H1 (cell line): Measurements from ENCODE around the gene TCEANC2. TPM values are rescaled to one million over a fixed set of nuclear protein-coding genes. Genes with fewer than 3 reads are reported as not detected.

Source experiments
- CTCF ChIA-PET: fragments of 300-600 bp; sonication (Branson Sonifier 250); formaldehyde crosslinking; loops from one replicate; lab custom pipeline; 2021; ENCODE audit not compliant: partially characterized antibody; lab: Charles Lee
- POLR2A ChIA-PET: fragments of 300-600 bp; sonication (Branson Sonifier 250); formaldehyde crosslinking; loops from one replicate; lab custom pipeline; 2021; ENCODE audit warnings: inconsistent platforms; ENCODE audit not compliant: partially characterized antibody; lab: Charles Lee
- DNase-seq, 2 experiments: peaks; one replicate each; pipeline versions ENCODE4 v3.0.0 to v3.0.0-alpha.2; 2010 to 2022; ENCODE audit warnings: low spot score in 2 of 2, low read depth in 1 of 2, mixed read lengths in 1 of 2
- FAIRE-seq: peaks from 2 replicates; lab custom pipeline; 2011; peaks lifted over from hg19 to GRCh38; lab: Jason Lieb, UNC
- H2AFZ ChIP-seq: 2 replicates; pipeline ENCODE4 v1.8.1; 2012; ENCODE audit warnings: low read length, inconsistent platforms
- H2AK5ac ChIP-seq: 2 replicates; pipeline ENCODE4 v1.6.1; 2013; ENCODE audit warnings: low read depth, low read length
- H2BK120ac ChIP-seq: replicated peaks from 2 replicates; pipeline ENCODE3; 2013; ENCODE audit warnings: low read depth, low read length, inconsistent platforms
- H2BK12ac ChIP-seq: 2 replicates; pipeline ENCODE4 v1.6.1; 2013; ENCODE audit warnings: low read depth, low read length
- H2BK15ac ChIP-seq: 2 replicates; pipeline ENCODE4 v1.6.1; 2013; ENCODE audit warnings: low read length
- H2BK20ac ChIP-seq: 2 replicates; pipeline ENCODE4 v1.6.1; 2013; ENCODE audit warnings: low read length
- H2BK5ac ChIP-seq: 2 replicates; pipeline ENCODE4 v1.6.1; 2013; ENCODE audit warnings: low read depth, low read length
- H3K14ac ChIP-seq: 2 replicates; pipeline ENCODE4 v1.6.1; 2013; ENCODE audit warnings: inconsistent platforms; ENCODE audit not compliant: insufficient read length
- H3K18ac ChIP-seq: 2 replicates; pipeline ENCODE4 v1.6.1; 2013; ENCODE audit warnings: low read length; ENCODE audit errors: extremely low read depth
- H3K23ac ChIP-seq: 2 replicates; pipeline ENCODE4 v1.6.1; 2013; ENCODE audit warnings: inconsistent platforms; ENCODE audit not compliant: insufficient read length
- H3K23me2 ChIP-seq: 2 replicates; pipeline ENCODE4 v1.6.1; 2013; ENCODE audit warnings: low read depth, low read length
- H3K27ac ChIP-seq: 2 replicates; pipeline ENCODE4 v1.6.1; 2011; ENCODE audit warnings: low read depth, low read length, inconsistent platforms
- H3K27me3 ChIP-seq, 4 experiments: replicated peaks in 1 of 4; 1 replicate in 1 of 4; 2 replicates in 3 of 4; pipeline versions ENCODE4 v1.6.1 to v1.8.1; 2011 to 2013; ENCODE audit warnings: low read length in 3 of 4, mild to moderate bottlenecking in 3 of 4, inconsistent platforms in 2 of 4, mixed read lengths in 2 of 4, moderate library complexity in 1 of 4; ENCODE audit not compliant: control insufficient read depth in 3 of 4, insufficient read depth in 3 of 4; ENCODE audit errors: extremely low read depth in 1 of 4
- H3K36me3 ChIP-seq, 4 experiments: 2 replicates each; pipeline versions ENCODE4 v1.6.1 to v1.8.1; 2011 to 2013; ENCODE audit warnings: mild to moderate bottlenecking in 4 of 4, low read length in 3 of 4, moderate library complexity in 2 of 4, control low read depth in 1 of 4, inconsistent platforms in 1 of 4; ENCODE audit not compliant: insufficient read depth in 4 of 4, control insufficient read depth in 2 of 4
- H3K4ac ChIP-seq: replicated peaks from 2 replicates; pipeline ENCODE3; 2013; ENCODE audit warnings: low read length, low read depth, mixed read lengths, inconsistent platforms; ENCODE audit not compliant: insufficient read length
- H3K4me1 ChIP-seq, 4 experiments: replicated peaks in 1 of 4; 1 replicate in 1 of 4; 2 replicates in 3 of 4; pipeline versions ENCODE4 v1.6.1 to v1.8.1; 2011 to 2013; ENCODE audit warnings: low read length in 3 of 4, inconsistent platforms in 2 of 4, mixed read lengths in 1 of 4; ENCODE audit not compliant: insufficient read depth in 4 of 4, control insufficient read depth in 3 of 4
- H3K4me2 ChIP-seq, 2 experiments: 2 replicates each; pipeline versions ENCODE4 v1.6.1 to v1.8.1; 2011 to 2013; ENCODE audit warnings: low read depth in 2 of 2, low read length in 2 of 2, control low read depth in 1 of 2, inconsistent platforms in 1 of 2, mild to moderate bottlenecking in 1 of 2; ENCODE audit not compliant: insufficient read depth in 1 of 2
- H3K4me3 ChIP-seq, 4 experiments: fragments of 200-600, 300-600 bp in 1 of 4; sonication (generic), shearing (Covaris generic), sonication (Bioruptor Twin) in 1 of 4; 2 replicates each; pipeline versions ENCODE4 v1.5.1 to v1.8.1; 2011 to 2016; ENCODE audit warnings: low read length in 4 of 4, low read depth in 3 of 4, control low read depth in 2 of 4, inconsistent platforms in 2 of 4, mild to moderate bottlenecking in 2 of 4, mixed read lengths in 1 of 4, moderate library complexity in 1 of 4; ENCODE audit not compliant: insufficient read depth in 2 of 4; ENCODE audit errors: extremely low read depth in 1 of 4
- H3K56ac ChIP-seq: replicated peaks from 2 replicates; pipeline ENCODE3; 2013; ENCODE audit warnings: low read depth, mild to moderate bottlenecking, mixed read lengths, low read length, inconsistent platforms; ENCODE audit not compliant: insufficient read length
- H3K79me1 ChIP-seq: 2 replicates; pipeline ENCODE4 v1.6.1; 2013; ENCODE audit warnings: low read depth, low read length, control low read depth
- H3K79me2 ChIP-seq, 2 experiments: 2 replicates each; pipeline versions ENCODE4 v1.6.1 to v1.8.1; 2012 to 2013; ENCODE audit warnings: low read length in 2 of 2, mild to moderate bottlenecking in 2 of 2, inconsistent platforms in 1 of 2; ENCODE audit not compliant: insufficient read depth in 2 of 2, control insufficient read depth in 1 of 2
- H3K9ac ChIP-seq, 4 experiments: replicated peaks in 1 of 4; 1 replicate in 1 of 4; 2 replicates in 3 of 4; pipeline versions ENCODE4 v1.6.1 to v1.8.1; 2011 to 2013; ENCODE audit warnings: low read depth in 3 of 4, low read length in 3 of 4, control low read depth in 2 of 4, mild to moderate bottlenecking in 2 of 4, moderate library complexity in 2 of 4, inconsistent platforms in 1 of 4; ENCODE audit errors: extremely low read depth in 1 of 4
- H3K9me3 ChIP-seq, 2 experiments: 2 replicates each; pipeline versions ENCODE4 v1.6.1 to v1.8.1; 2012 to 2013; ENCODE audit warnings: mild to moderate bottlenecking in 2 of 2, moderate library complexity in 2 of 2, control low read depth in 1 of 2, inconsistent platforms in 1 of 2, low read depth in 1 of 2, low read length in 1 of 2, mixed read lengths in 1 of 2; ENCODE audit not compliant: insufficient read depth in 2 of 2
- H4K20me1 ChIP-seq, 2 experiments: replicated peaks in 1 of 2; 2 replicates each; pipeline versions ENCODE3 to v1.8.1; 2011 to 2013; ENCODE audit warnings: inconsistent platforms in 2 of 2, low read length in 2 of 2, mild to moderate bottlenecking in 1 of 2; ENCODE audit not compliant: insufficient read depth in 2 of 2, control insufficient read depth in 1 of 2
- H4K5ac ChIP-seq: 2 replicates; pipeline ENCODE4 v1.6.1; 2013; ENCODE audit warnings: low read length, low read depth, mixed read lengths, inconsistent platforms; ENCODE audit not compliant: insufficient read length
- H4K8ac ChIP-seq: 2 replicates; pipeline ENCODE4 v1.8.0; 2013; ENCODE audit warnings: mild to moderate bottlenecking, moderate library complexity, low read length, inconsistent platforms; ENCODE audit not compliant: insufficient read depth; ENCODE audit errors: extremely low read depth
- H4K91ac ChIP-seq: replicated peaks from 2 replicates; pipeline ENCODE3; 2013; ENCODE audit warnings: low read length, mixed read lengths, inconsistent platforms; ENCODE audit not compliant: insufficient read length
- ATF2 ChIP-seq: IDR thresholded peaks from 2 replicates; pipeline ENCODE4 v1.6.1; 2012; ENCODE audit warnings: low read length, inconsistent platforms
- CHD1 ChIP-seq: IDR thresholded peaks from 2 replicates; pipeline ENCODE4 v1.6.1; 2012; ENCODE audit warnings: low read depth, low read length, improper control_type of control experiment
- KDM4A ChIP-seq: IDR thresholded peaks from one replicate; pipeline ENCODE4 v1.7.1; 2012; ENCODE audit warnings: low read depth, mild to moderate bottlenecking, moderate library complexity, low read length, inconsistent platforms; ENCODE audit not compliant: severe bottlenecking
- MAFK ChIP-seq: IDR thresholded peaks from 2 replicates; pipeline ENCODE4 v1.6.1; 2012; ENCODE audit warnings: low read depth, mild to moderate bottlenecking, improper control_type of control experiment, low read length
- RXRA ChIP-seq: IDR thresholded peaks from 2 replicates; pipeline ENCODE4 v1.6.1; 2011; ENCODE audit warnings: low read depth, mild to moderate bottlenecking, low read length, moderate library complexity; ENCODE audit not compliant: insufficient read depth
- SRF ChIP-seq: IDR thresholded peaks from 2 replicates; pipeline ENCODE4 v1.6.1; 2011; ENCODE audit warnings: mild to moderate bottlenecking, low read depth, low read length, moderate library complexity
- YY1 ChIP-seq: IDR thresholded peaks from 2 replicates; pipeline ENCODE4 v1.6.1; 2011; ENCODE audit warnings: low read depth, mild to moderate bottlenecking, low read length
- ZNF274 ChIP-seq: IDR thresholded peaks from 2 replicates; pipeline ENCODE4 v1.7.0; 2012; ENCODE audit warnings: low read length, borderline replicate concordance; ENCODE audit errors: extremely low read depth
- WGBS, 2 experiments: shearing (Covaris generic) in 1 of 2; methylation state at CpG; one replicate each; pipeline versions ENCODE4 v1.1.6 to v1.1.7; 2013 to 2015; ENCODE audit warnings: low lambda C conversion rate in 2 of 2, mixed read lengths in 2 of 2, inconsistent platforms in 1 of 2, low coverage in 1 of 2, missing lambda C conversion rate in 1 of 2; ENCODE audit not compliant: insufficient replicate concordance in 2 of 2, insufficient coverage in 1 of 2, insufficient read length in 1 of 2; ENCODE audit errors: extremely low coverage in 1 of 2, missing lambda C conversion rate in 1 of 2; 5-methylcytosine and 5-hydroxymethylcytosine counted together
- polyA plus RNA-seq, 7 experiments: library from polyadenylated mRNA; depleted of rRNA in 3 of 7; stranded (reverse) in 5 of 7; unstranded in 2 of 7; fragments of >200 nt in 5 of 7; fragments of 200-250 nt in 2 of 7; gene quantifications; 1 replicate in 5 of 7; 2 replicates in 1 of 7; 4 replicates in 1 of 7; pipeline versions ENCODE4 v1.2.1 to v1.2.3, GENCODE V29; 2011 to 2013; ENCODE audit warnings: missing spikeins in 2 of 7, mixed read lengths in 2 of 7
- total RNA-seq: library from RNA; stranded (reverse); fragmentation: NEBNext Ultra II Directional; extraction: Animal tissue kit (Norgen Biotek cat#: 25700); gene quantifications from 2 replicates; pipeline ENCODE4 v1.2.1, GENCODE V29; 2021

TCEANC2 gene
- total and polyA plus RNA-seq, 2 of the 8 experiments (the other 6 are each of a cell fraction or from before 2014, with no cell fraction given): 4.2 to 8.2 TPM

GRCh38 chr1:54086754-54087153 lies 33.3 kb downstream of the TCEANC2 start:
- H3K27ac ChIP-seq: no peak overlapping the region
- H3K14ac ChIP-seq: no peak overlapping the region
- no peak overlapping the region for H2BK5ac ChIP-seq
- no peak overlapping the region for H2BK20ac ChIP-seq
- H3K4me1 ChIP-seq: no peaks in the 10 kb centered on the region
- ChIA-PET CTCF (interaction anchor here (1.0 to 8.2 kb wide), 5 partner anchors 9 to 26 kb away, joined by 3 to 65 read pairs (median 4); no protein-coding TSS in a partner anchor), POLR2A (interaction anchor here (0.6 kb wide), 1 partner anchor 766 kb away, joined by 3 read pairs; no protein-coding TSS in a partner anchor)
- H3K4me2 ChIP-seq: no peak overlapping the region
- H3K27me3 ChIP-seq: no peaks in the 10 kb centered on the region
- H3K79me1 ChIP-seq: no peaks in the 10 kb centered on the region
- no peak overlapping the region for H4K91ac ChIP-seq
- 90% methylated on average over 1 of the region's 1 CpG; no CpG with 5 or more reads in 1 of the 2 experiments for WGBS, 2 experiments
- H2BK120ac ChIP-seq: no peak overlapping the region
- no peak overlapping the region for H2AK5ac ChIP-seq
- H3K4ac ChIP-seq: no peak overlapping the region
- H3K9ac ChIP-seq: no peak overlapping the region
- H3K23me2 ChIP-seq: no peaks in the 10 kb centered on the region
- no peak overlapping the region for H3K4me3 ChIP-seq
- H3K36me3 ChIP-seq: no peaks in the 10 kb centered on the region
- H2AFZ ChIP-seq: no peak overlapping the region
- H3K9me3 ChIP-seq: no peaks in the 10 kb centered on the region
- FAIRE-seq (no peak), DNase-seq (no peak)
- no peak overlapping the region for H2BK12ac ChIP-seq
- TF ChIP-seq ZNF274 (no peak), ATF2 (no peak), MAFK (no peak), RXRA (no peak), YY1 (no peak), CHD1 (no peak), KDM4A (no peak), SRF (no peak)
- H3K18ac ChIP-seq: no peak overlapping the region
- H2BK15ac ChIP-seq: no peak overlapping the region
- no peaks in the 10 kb centered on the region for H3K79me2 ChIP-seq
- H4K20me1 ChIP-seq: peaks cover 0 to 2% of the 10 kb centered on the region in 2 experiments
- no peak overlapping the region for H4K5ac ChIP-seq
- no peak overlapping the region for H4K8ac ChIP-seq
- no peak overlapping the region for H3K23ac ChIP-seq
- no peak overlapping the region for H3K56ac ChIP-seq
